OCI-LY1 (cell line): Measurements from ENCODE around the gene ST6GAL1.

ENCODE experiments used
- H2AFZ ChIP-seq: fragments of 200-600 bp; sonication (generic), shearing (Covaris generic); 2 replicates; pipeline ENCODE4 v1.6.0; 2014; ENCODE audit warnings: antibody characterized with exemption, mild to moderate bottlenecking, low read length
- H3F3A ChIP-seq: fragments of 200-600 bp; sonication (generic), shearing (Covaris generic); 2 replicates; pipeline ENCODE4 v1.6.0; 2014; ENCODE audit warnings: mild to moderate bottlenecking, antibody characterized with exemption, low read length, moderate library complexity; ENCODE audit not compliant: insufficient read depth
- H3K27ac ChIP-seq: fragments of 200-600 bp; sonication (generic); 2 replicates; pipeline ENCODE4 v1.5.1; 2014; ENCODE audit warnings: low read length, mixed run types, mild to moderate bottlenecking, low read depth; ENCODE audit not compliant: poor library complexity, severe bottlenecking
- H3K27me3 ChIP-seq: fragments of 200-600 bp; sonication (generic); 2 replicates; pipeline ENCODE4 v1.6.0; 2014; ENCODE audit warnings: antibody characterized with exemption, mild to moderate bottlenecking, low read length, moderate library complexity; ENCODE audit not compliant: insufficient read depth
- H3K36me3 ChIP-seq: fragments of 200-600 bp; sonication (generic); 2 replicates; pipeline ENCODE4 v1.6.1; 2014; ENCODE audit warnings: mild to moderate bottlenecking, antibody characterized with exemption, low read length, moderate library complexity, mixed read lengths; ENCODE audit not compliant: insufficient read depth
- H3K4me1 ChIP-seq: fragments of 200-600 bp; sonication (generic); 2 replicates; pipeline ENCODE4 v1.5.1; 2014; ENCODE audit warnings: mild to moderate bottlenecking, low read length, moderate library complexity; ENCODE audit not compliant: insufficient read depth, severe bottlenecking
- H3K4me2 ChIP-seq: fragments of 200-600 bp; sonication (generic), shearing (Covaris generic); 2 replicates; pipeline ENCODE4 v1.6.1; 2014; ENCODE audit warnings: low read length
- H3K4me3 ChIP-seq: fragments of 200-600 bp; sonication (generic); 2 replicates; pipeline ENCODE4 v1.5.1; 2014; ENCODE audit warnings: low read length, low read depth, mild to moderate bottlenecking, mixed read lengths; ENCODE audit not compliant: poor library complexity, severe bottlenecking
- H3K79me2 ChIP-seq: fragments of 200-600 bp; shearing (Covaris generic); 2 replicates; pipeline ENCODE4 v1.6.1; 2016; ENCODE audit warnings: mixed run types, low read length, mixed read lengths; ENCODE audit not compliant: insufficient read depth
- H3K9ac ChIP-seq: fragments of 200-600 bp; sonication (generic), shearing (Covaris generic); 2 replicates; pipeline ENCODE4 v1.6.1; 2014; ENCODE audit warnings: mild to moderate bottlenecking, low read length, mixed read lengths
- H3K9me2 ChIP-seq: fragments of 200-600 bp; sonication (generic), shearing (Covaris generic); 2 replicates; pipeline ENCODE4 v1.6.1; 2014; ENCODE audit warnings: low read depth, mild to moderate bottlenecking, low read length, mixed read lengths
- H3K9me3 ChIP-seq: fragments of 200-600 bp; shearing (Covaris generic); 2 replicates; pipeline ENCODE4 v1.6.1; 2014; ENCODE audit warnings: low read length, mixed read lengths
- H4K20me1 ChIP-seq: fragments of 200-600 bp; sonication (generic), shearing (Covaris generic); 2 replicates; pipeline ENCODE4 v1.6.0; 2016; ENCODE audit warnings: mild to moderate bottlenecking, low read length; ENCODE audit not compliant: insufficient read depth
- EZH2 ChIP-seq: fragments of 200-600 bp; sonication (generic), shearing (Covaris generic); IDR thresholded peaks from 2 replicates; pipeline ENCODE4 v1.8.0; 2017; ENCODE audit warnings: borderline replicate concordance, mixed run types, mild to moderate bottlenecking, antibody characterized with exemption, low read length, moderate library complexity, mixed read lengths
- TF ChIP-seq, protein P1 (sequence below): fragments of 200-600 bp; sonication (generic), shearing (Covaris generic); IDR thresholded peaks from 2 replicates; pipeline ENCODE4 v1.5.1; 2017; ENCODE audit warnings: mild to moderate bottlenecking, antibody characterized with exemption, low read length, moderate library complexity, mixed read lengths

The ST6GAL1 gene

DNA sequence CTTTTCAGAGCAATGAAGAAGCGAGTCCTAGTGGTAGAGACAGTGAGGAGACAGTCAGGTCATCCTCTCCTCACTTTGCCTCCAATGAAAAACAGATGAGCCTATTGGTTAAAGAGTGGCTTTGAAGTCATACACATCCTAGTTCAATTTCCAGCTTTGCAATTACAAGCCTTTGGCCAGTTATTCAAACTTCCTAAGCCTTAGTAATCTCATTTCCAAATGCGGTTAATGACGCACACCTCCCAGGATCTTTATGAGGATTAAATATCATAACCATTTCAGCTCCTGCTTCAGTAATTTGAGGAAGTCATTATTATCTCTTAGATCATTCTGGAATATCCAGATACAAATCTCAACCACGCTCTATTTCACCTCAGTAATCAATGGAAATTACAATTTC, 10.0 kb upstream of the ST6GAL1 start:
- TF ChIP-seq EZH2, result no peak
- TF ChIP-seq, protein P1, sequence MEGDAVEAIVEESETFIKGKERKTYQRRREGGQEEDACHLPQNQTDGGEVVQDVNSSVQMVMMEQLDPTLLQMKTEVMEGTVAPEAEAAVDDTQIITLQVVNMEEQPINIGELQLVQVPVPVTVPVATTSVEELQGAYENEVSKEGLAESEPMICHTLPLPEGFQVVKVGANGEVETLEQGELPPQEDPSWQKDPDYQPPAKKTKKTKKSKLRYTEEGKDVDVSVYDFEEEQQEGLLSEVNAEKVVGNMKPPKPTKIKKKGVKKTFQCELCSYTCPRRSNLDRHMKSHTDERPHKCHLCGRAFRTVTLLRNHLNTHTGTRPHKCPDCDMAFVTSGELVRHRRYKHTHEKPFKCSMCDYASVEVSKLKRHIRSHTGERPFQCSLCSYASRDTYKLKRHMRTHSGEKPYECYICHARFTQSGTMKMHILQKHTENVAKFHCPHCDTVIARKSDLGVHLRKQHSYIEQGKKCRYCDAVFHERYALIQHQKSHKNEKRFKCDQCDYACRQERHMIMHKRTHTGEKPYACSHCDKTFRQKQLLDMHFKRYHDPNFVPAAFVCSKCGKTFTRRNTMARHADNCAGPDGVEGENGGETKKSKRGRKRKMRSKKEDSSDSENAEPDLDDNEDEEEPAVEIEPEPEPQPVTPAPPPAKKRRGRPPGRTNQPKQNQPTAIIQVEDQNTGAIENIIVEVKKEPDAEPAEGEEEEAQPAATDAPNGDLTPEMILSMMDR, result no peak
- Histone ChIP-seq H3K4me1 (no peaks in the 10 kb centered on the region), H4K20me1 (no peaks in the 10 kb centered on the region), H3K27me3 (no peaks in the 10 kb centered on the region), H3K79me2 (no peaks in the 10 kb centered on the region), H3K4me3 (no peak overlapping the region), H3K4me2 (no peak overlapping the region), H2AFZ (no peak overlapping the region), H3K36me3 (no peaks in the 10 kb centered on the region), H3K27ac (no peak overlapping the region), H3F3A (no peaks in the 10 kb centered on the region), H3K9ac (no peak overlapping the region), H3K9me3 (no peaks in the 10 kb centered on the region), H3K9me2 (no peaks in the 10 kb centered on the region)

GRCh38 chr3:186920796-186921195, 9.5 kb upstream of the ST6GAL1 start:
- H3K9me3 ChIP-seq, result no peaks in the 10 kb centered on the region
- H3K4me1 ChIP-seq, result no peaks in the 10 kb centered on the region
- H3K79me2 ChIP-seq, result no peaks in the 10 kb centered on the region
- H3K36me3 ChIP-seq, result no peaks in the 10 kb centered on the region
- H3F3A ChIP-seq, result no peaks in the 10 kb centered on the region
- TF ChIP-seq, protein P1, result no peak
- TF ChIP-seq EZH2, result no peak
- H2AFZ ChIP-seq, result no peak overlapping the region
- H3K4me3 ChIP-seq, result no peak overlapping the region
- no peak overlapping the region for H3K27ac ChIP-seq
- H3K4me2 ChIP-seq, result no peak overlapping the region
- H3K9me2 ChIP-seq, result no peaks in the 10 kb centered on the region
- no peaks in the 10 kb centered on the region for H3K27me3 ChIP-seq
- H3K9ac ChIP-seq, result no peak overlapping the region
- H4K20me1 ChIP-seq, result no peaks in the 10 kb centered on the region

DNA sequence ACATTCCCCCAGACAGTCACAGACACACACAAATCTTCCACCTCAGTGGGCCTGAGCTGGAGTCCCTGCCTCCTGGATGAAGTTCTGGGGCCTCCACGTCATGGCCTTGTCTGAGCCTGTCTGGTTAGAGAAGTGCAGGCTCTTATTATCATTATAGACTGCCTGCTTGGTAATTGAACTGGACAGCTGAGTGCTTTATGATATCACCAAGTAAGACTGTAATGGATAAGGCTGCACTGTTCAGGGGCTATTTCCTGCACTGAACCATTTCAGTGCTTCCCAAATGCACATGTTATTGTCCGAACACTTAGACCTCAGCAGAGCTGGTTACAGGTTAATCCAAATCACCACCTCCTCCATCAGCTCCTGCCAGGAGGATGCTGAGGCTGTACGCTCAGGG, 8.7 kb upstream of the ST6GAL1 start:
- Histone ChIP-seq H3K9me3 (no peaks in the 10 kb centered on the region), H3K79me2 (no peaks in the 10 kb centered on the region), H3F3A (no peaks in the 10 kb centered on the region), H3K4me1 (no peaks in the 10 kb centered on the region), H3K27ac (no peak overlapping the region), H3K36me3 (no peaks in the 10 kb centered on the region), H3K9me2 (no peaks in the 10 kb centered on the region), H2AFZ (no peak overlapping the region), H3K27me3 (no peaks in the 10 kb centered on the region), H3K4me3 (no peak overlapping the region), H3K4me2 (no peak overlapping the region), H3K9ac (no peak overlapping the region), H4K20me1 (no peaks in the 10 kb centered on the region)
- TF ChIP-seq EZH2, result no peak
- TF ChIP-seq, protein P1, result no peak
